ENCODE data around the gene GRIA4.
"Not testable (repeated sequence)": the region's sequence is repeated elsewhere in the genome, so short reads cannot be mapped to it uniquely, and the experiment has no call there.

The GRIA4 gene

GRCh38 chr11:105857728-105858127 is 247.9 kb downstream of the GRIA4 start:
- no peak for DNase-seq

- DNase-seq = no peak
These were observed 249.0 kb downstream of the GRIA4 start for GRCh38 chr11:105858841-105859240.

- no peak for DNase-seq
These were observed 250.2 kb downstream of the GRIA4 start for GRCh38 chr11:105860105-105860504.

GRCh38 chr11:105861225-105861624 is 251.4 kb downstream of the GRIA4 start:
- no peak for DNase-seq

- peak in 4 of 56 donors; percentile 1 to 24 (median 4) for DNase-seq
These were observed 253.0 kb downstream of the GRIA4 start for GRCh38 chr11:105862736-105863367.

- no peak for DNase-seq
These were observed 253.7 kb downstream of the GRIA4 start for GRCh38 chr11:105863523-105863922.

- DNase-seq = no peak
These were observed 257.9 kb downstream of the GRIA4 start for GRCh38 chr11:105867742-105868141.

GRCh38 chr11:105868762-105869285 is 259.0 kb downstream of the GRIA4 start:
- no peak for DNase-seq

GRCh38 chr11:105870516-105871113 is 260.7 kb downstream of the GRIA4 start:
- DNase-seq = no peak

- no peak for DNase-seq
These were observed 268.6 kb downstream of the GRIA4 start for GRCh38 chr11:105878510-105878909.

GRCh38 chr11:105878927-105879326 is 269.1 kb downstream of the GRIA4 start:
- not testable (repeated sequence) for DNase-seq

GRCh38 chr11:105881027-105881426 is 271.2 kb downstream of the GRIA4 start:
- no peak for DNase-seq

GRCh38 chr11:105884436-105884835 is 274.6 kb downstream of the GRIA4 start:
- DNase-seq = no peak

- DNase-seq = no peak
These were observed 281.8 kb downstream of the GRIA4 start for GRCh38 chr11:105891685-105892084.

GRCh38 chr11:105897161-105897560 is 287.3 kb downstream of the GRIA4 start:
- DNase-seq = no peak

GRCh38 chr11:105899772-105900171 is 289.9 kb downstream of the GRIA4 start:
- DNase-seq = peak in 25 of 56 donors; percentile 1 to 56 (median 18)

- DNase-seq = no peak
These were observed 290.7 kb downstream of the GRIA4 start for GRCh38 chr11:105900515-105901035.

- DNase-seq = no peak
These were observed 293.2 kb downstream of the GRIA4 start for GRCh38 chr11:105903113-105903512.

GRCh38 chr11:105906517-105906916 is 296.6 kb downstream of the GRIA4 start:
- DNase-seq = no peak

GRCh38 chr11:105907319-105907718 is 297.4 kb downstream of the GRIA4 start:
- no peak for DNase-seq

- DNase-seq = no peak
These were observed 300.3 kb downstream of the GRIA4 start for GRCh38 chr11:105910095-105910715.

- no peak for DNase-seq
These were observed 301.6 kb downstream of the GRIA4 start for GRCh38 chr11:105911454-105911853.

All from nucleus accumbens (tissue), 56 donors.